HepG2 (cell line): Measurements from ENCODE around the gene MXD3. TPM values are rescaled to one million over a fixed set of nuclear protein-coding genes. Genes with fewer than 3 reads are reported as not detected.

Experiments used
- ARID3A ChIP-seq: IDR thresholded peaks from 2 replicates; pipeline ENCODE4 v1.6.1; 2012; ENCODE audit warnings: low read depth, low read length, improper control_type of control experiment
- FOXA3 ChIP-seq: IDR thresholded peaks from 2 replicates; pipeline ENCODE4 v1.6.1; 2016; ENCODE audit warnings: missing genetic modification reagents, missing compliant biosample characterization
- HOMEZ ChIP-seq: IDR thresholded peaks from 2 replicates; pipeline ENCODE4 v1.6.1; 2016; ENCODE audit warnings: low read depth
- KDM5B ChIP-seq: sonication (generic); formaldehyde crosslinking; IDR thresholded peaks from 2 replicates; pipeline ENCODE4 v1.4.0; 2020; ENCODE audit warnings: missing genetic modification reagents, mild to moderate bottlenecking, borderline replicate concordance
- MAF1 ChIP-seq: sonication (generic); formaldehyde crosslinking; IDR thresholded peaks from 2 replicates; pipeline ENCODE4 v1.5.0; 2020; ENCODE audit warnings: missing genetic modification reagents, borderline replicate concordance
- SKI ChIP-seq: fragments of 450-650 bp; IDR thresholded peaks from one replicate; pipeline ENCODE4 v1.6.1; 2018; ENCODE audit warnings: mild to moderate bottlenecking; ENCODE audit not compliant: partially characterized antibody
- SMARCC2 ChIP-seq: fragments of 450-650 bp; IDR thresholded peaks from 2 replicates; pipeline ENCODE4 v1.6.1; 2017; ENCODE audit warnings: antibody characterized with exemption, mild to moderate bottlenecking
- SNAPC5 ChIP-seq: sonication (generic); formaldehyde crosslinking; IDR thresholded peaks from 2 replicates; pipeline ENCODE4 v1.8.1; 2023; ENCODE audit warnings: mild to moderate bottlenecking, missing genetic modification reagents, borderline replicate concordance
- SP4 ChIP-seq: sonication (generic); formaldehyde crosslinking; IDR thresholded peaks from 2 replicates; pipeline ENCODE4 v1.8.1; 2023; ENCODE audit warnings: mild to moderate bottlenecking, missing genetic modification reagents
- STAT6 ChIP-seq: sonication (generic); formaldehyde crosslinking; IDR thresholded peaks from 2 replicates; pipeline ENCODE4 v1.4.0; 2020; ENCODE audit warnings: missing genetic modification reagents, mild to moderate bottlenecking, borderline replicate concordance
- TCF7L2 ChIP-seq: IDR thresholded peaks from 2 replicates; pipeline ENCODE4 v1.6.1; 2011; ENCODE audit warnings: mild to moderate bottlenecking, low read depth, low read length, moderate library complexity
- TGIF2 ChIP-seq: IDR thresholded peaks from 2 replicates; pipeline ENCODE4 v1.6.1; 2016; ENCODE audit warnings: control low read depth, missing compliant biosample characterization
- ZBTB20 ChIP-seq: sonication (generic); formaldehyde crosslinking; IDR thresholded peaks from 2 replicates; pipeline ENCODE4 v1.8.1; 2023; ENCODE audit warnings: missing genetic modification reagents, low read depth, mild to moderate bottlenecking, borderline replicate concordance
- ZBTB4 ChIP-seq: sonication (generic); formaldehyde crosslinking; IDR thresholded peaks from 2 replicates; pipeline ENCODE4 v1.4.0; 2020; ENCODE audit warnings: missing genetic modification reagents, mild to moderate bottlenecking, borderline replicate concordance
- ZNF770 ChIP-seq: sonication (generic); formaldehyde crosslinking; IDR thresholded peaks from 2 replicates; pipeline ENCODE4 v1.5.0; 2020; ENCODE audit warnings: mild to moderate bottlenecking, missing genetic modification reagents
- ZNF782 ChIP-seq: sonication (generic); formaldehyde crosslinking; IDR thresholded peaks from 2 replicates; pipeline ENCODE4 v1.4.0; 2020; ENCODE audit warnings: missing genetic modification reagents, mild to moderate bottlenecking, borderline replicate concordance
- polyA plus RNA-seq, 8 experiments: library from polyadenylated mRNA; depleted of rRNA in 3 of 8; stranded (reverse) in 7 of 8; unstranded in 1 of 8; fragments of >200 nt; fragmentation: Illumina TruSeq in 4 of 8; extraction: Trizol in 4 of 8; gene quantifications; 2 replicates each; pipeline versions ENCODE4 v1.2.1 to v1.2.3, GENCODE V29; 2011 to 2016; ENCODE audit warnings: low read depth in 4 of 8, missing spikeins in 1 of 8, mixed read lengths in 1 of 8; ENCODE audit not compliant: insufficient read depth in 1 of 8
- total RNA-seq, 5 experiments: library from RNA; depleted of rRNA; stranded (reverse); fragments of >200 nt; fragmentation: Illumina TruSeq; extraction: Trizol; gene quantifications; 2 replicates each; pipeline ENCODE4 v1.2.3, GENCODE V29; 2016; ENCODE audit warnings: low read depth in 1 of 5

MXD3 gene
- total and polyA plus RNA-seq, 2 of the 13 experiments (the other 11 are each of a cell fraction or from before 2014, with no cell fraction given), result 10.5 to 12.8 TPM

GRCh38 chr5:177303121-177303924 lies 8.4 kb downstream of the MXD3 start, which contains the start of the genes PRELID1 and RAB24 (continued):
- TF ChIP-seq ZBTB4 (CRISPR knock-in tag), result 0 out of 2 replicates have a peak, but pooled peaks have one; percentile 41
- TF ChIP-seq STAT6, result no peak
- no peak; the same call in 1 of the 2 replicates for TF ChIP-seq TGIF2 (CRISPR knock-in tag)
- peak; percentile 66; the same call in 1 of the 2 replicates for TF ChIP-seq SP4 (CRISPR knock-in tag)
- TF ChIP-seq HOMEZ (CRISPR knock-in tag), result no peak
- TF ChIP-seq KDM5B (CRISPR knock-in tag), result peak; percentile 80
- TF ChIP-seq TCF7L2, result no peak
- peak; percentile 42; the same call in 1 of the 2 replicates for TF ChIP-seq FOXA3 (CRISPR knock-in tag)
- no peak for TF ChIP-seq SNAPC5 (CRISPR knock-in tag)
- peak; percentile 39; the same call in 1 of the 2 replicates for TF ChIP-seq ZNF770 (CRISPR knock-in tag)
- no peak for TF ChIP-seq ARID3A
- peak; percentile 87 for TF ChIP-seq SKI
- peak; percentile 61 for TF ChIP-seq ZBTB20 (CRISPR knock-in tag)
- TF ChIP-seq MAF1 (CRISPR knock-in tag), result peak; percentile 57; the same call in 1 of the 2 replicates
- no peak for TF ChIP-seq SMARCC2
- TF ChIP-seq ZNF782 (CRISPR knock-in tag), result peak; percentile 91; the same call in 1 of the 2 replicates
